Esophagus muscularis mucosa (tissue), 4 donors: Measurements from ENCODE around the gene MPC2. TPM values are rescaled to one million over a fixed set of nuclear protein-coding genes. Genes with fewer than 3 reads are reported as not detected.
"Not testable (repeated sequence)": the region's sequence is repeated elsewhere in the genome, so short reads cannot be mapped to it uniquely, and the experiment has no call there.

Experiments used
- DNase-seq: peaks from one replicate; pipeline ENCODE4 v3.0.0-alpha.2; 2017; ENCODE audit errors: extremely low spot score
- H3K27ac ChIP-seq, 4 donors: fragments of 200-600 bp; sonication (generic); replicated peaks in 1 of 4; 1 replicate in 3 of 4; 2 replicates in 1 of 4; pipeline ENCODE4 v1.5.1; 2016 to 2019; ENCODE audit warnings: mild to moderate bottlenecking in 1 of 4
- H3K27me3 ChIP-seq, 4 donors: fragments of 200-600 bp; sonication (generic); one replicate each; pipeline versions ENCODE4 v1.5.1 to v1.6.0; 2016 to 2019
- H3K36me3 ChIP-seq, 4 donors: fragments of 200-600 bp; sonication (generic); one replicate each; pipeline ENCODE4 v1.5.1; 2016 to 2019
- H3K4me1 ChIP-seq, 4 donors: fragments of 200-600 bp; sonication (generic); one replicate each; pipeline ENCODE4 v1.5.1; 2016 to 2019
- H3K4me3 ChIP-seq, 4 donors: fragments of 200-600 bp; sonication (generic); 1 replicate in 2 of 4; 2 replicates in 2 of 4; pipeline ENCODE4 v1.5.1; 2016 to 2019; ENCODE audit warnings: mild to moderate bottlenecking in 4 of 4, moderate library complexity in 1 of 4
- H3K9me3 ChIP-seq, 4 donors: fragments of 200-600 bp; sonication (generic); 1 replicate in 3 of 4; 2 replicates in 1 of 4; pipeline ENCODE4 v1.5.1; 2016 to 2019
- CTCF ChIP-seq, 3 experiments: fragments of 200-600 bp in 2 of 3; fragments of 450-650 bp in 1 of 3; sonication (generic) in 2 of 3; IDR thresholded peaks; one replicate each; pipeline ENCODE4 v1.5.1; 2017 to 2019; ENCODE audit warnings: antibody characterized with exemption in 3 of 3, mild to moderate bottlenecking in 2 of 3, moderate library complexity in 1 of 3
- EP300 ChIP-seq: sonication (generic); formaldehyde crosslinking; IDR thresholded peaks from one replicate; pipeline ENCODE4 v1.6.1; 2017; ENCODE audit warnings: antibody characterized with exemption
- POLR2A ChIP-seq: fragments of 450-650 bp; IDR thresholded peaks from one replicate; pipeline ENCODE4 v1.6.1; 2017; ENCODE audit warnings: antibody characterized with exemption, moderate library complexity, mild to moderate bottlenecking, low read depth
- POLR2AphosphoS5 ChIP-seq, 2 donors: sonication (generic); formaldehyde crosslinking; IDR thresholded peaks; one replicate each; pipeline ENCODE4 v1.6.1; 2017; ENCODE audit warnings: antibody characterized with exemption in 2 of 2
- WGBS: methylation state at CpG from one replicate; pipeline ENCODE4 v1.1.5; 2018; 5-methylcytosine and 5-hydroxymethylcytosine counted together
- intact Hi-C: fragments of 100-400 bp; cut with DNase I; formaldehyde crosslinking; loops from one replicate; pipeline ENCODE4 v1.15.1; 2023
- total RNA-seq, 4 donors: library from RNA; depleted of rRNA; stranded (reverse); fragments of >200 nt; gene quantifications; one replicate each; pipeline versions ENCODE4 v1.1.0 to v1.2.1, GENCODE V29; 2016

The MPC2 gene
- total RNA-seq, 4 donors from 2014 or later = 41.6 to 70.3 (median 52.5) TPM

- Histone ChIP-seq H3K27ac (no peak overlapping the region), H3K4me3 (no peak overlapping the region), H3K27me3 (no peaks in the 10 kb centered on the region), H3K36me3 (no peaks in the 10 kb centered on the region), H3K4me1 (peaks cover 22 to 60% (median 45%) of the 10 kb centered on the region in 4 donors), H3K9me3 (no peaks in the 10 kb centered on the region)
- 65% methylated on average over 1 of the region's 1 CpG for WGBS
- intact Hi-C loops = no loop called here
- DNase-seq = no peak
- TF ChIP-seq CTCF (IDR thresholded peaks at IDR 0.05) (no peak), POLR2A (no peak), POLR2AphosphoS5 (IDR thresholded peaks at IDR 0.05) (no peak), EP300 (no peak)
Measured at GRCh38 chr1:167929725-167930124, 7.1 kb downstream of the MPC2 start.

GRCh38 chr1:167928919-167929318 is 8.0 kb downstream of the MPC2 start:
- H3K27me3 ChIP-seq, H3K27ac ChIP-seq, H3K4me3 ChIP-seq, H3K36me3 ChIP-seq, intact Hi-C loops, DNase-seq, H3K9me3 ChIP-seq: not testable (repeated sequence)
- H3K4me1 ChIP-seq = peaks cover 18 to 52% (median 37%) of the 10 kb centered on the region in 4 donors
- 95% methylated on average over 9 of the region's 9 CpGs for WGBS

GRCh38 chr1:167928457-167928852 is 8.4 kb downstream of the MPC2 start:
- no peak overlapping the region for H3K27ac ChIP-seq
- no peaks in the 10 kb centered on the region for H3K9me3 ChIP-seq
- no peak for DNase-seq
- peaks cover 15 to 47% (median 34%) of the 10 kb centered on the region in 4 donors for H3K4me1 ChIP-seq
- H3K36me3 ChIP-seq = no peaks in the 10 kb centered on the region
- intact Hi-C loops = no loop called here
- TF ChIP-seq EP300 = no peak
- TF ChIP-seq POLR2A = no peak
- no peak for TF ChIP-seq CTCF (IDR thresholded peaks at IDR 0.05)
- TF ChIP-seq POLR2AphosphoS5 (IDR thresholded peaks at IDR 0.05) = no peak
- 80% methylated on average over 2 of the region's 2 CpGs for WGBS
- H3K4me3 ChIP-seq = no peak overlapping the region
- no peaks in the 10 kb centered on the region for H3K27me3 ChIP-seq

GRCh38 chr1:167927046-167927754 is 9.7 kb downstream of the MPC2 start:
- WGBS = 85% methylated on average over 4 of the region's 4 CpGs
- peaks cover 10 to 41% (median 31%) of the 10 kb centered on the region in 4 donors for H3K4me1 ChIP-seq
- TF ChIP-seq POLR2A (no peak), EP300 (no peak), POLR2AphosphoS5 (IDR thresholded peaks at IDR 0.05) (no peak), CTCF (IDR thresholded peaks at IDR 0.05) (no peak)
- no peaks in the 10 kb centered on the region for H3K36me3 ChIP-seq
- H3K27me3 ChIP-seq = no peaks in the 10 kb centered on the region
- H3K9me3 ChIP-seq = no peaks in the 10 kb centered on the region
- no peak overlapping the region for H3K27ac ChIP-seq
- H3K4me3 ChIP-seq = no peak overlapping the region
- intact Hi-C loops = no loop called here
- DNase-seq = no peak

GRCh38 chr1:167926486-167926997 is 10.3 kb downstream of the MPC2 start:
- Histone ChIP-seq H3K4me1 (peaks cover 10 to 41% (median 34%) of the 10 kb centered on the region in 4 donors), H3K4me3 (no peak overlapping the region), H3K36me3 (no peaks in the 10 kb centered on the region), H3K27ac (no peak overlapping the region), H3K27me3 (no peaks in the 10 kb centered on the region), H3K9me3 (no peaks in the 10 kb centered on the region)
- no peak for DNase-seq
- TF ChIP-seq POLR2AphosphoS5 (IDR thresholded peaks at IDR 0.05) (no peak), EP300 (no peak), CTCF (IDR thresholded peaks at IDR 0.05) (no peak), POLR2A (no peak)
- 94% methylated on average over 6 of the region's 6 CpGs for WGBS
- intact Hi-C loops = no loop called here
